BJ (cell line): ENCODE results near the gene RPGRIP1. TPM values are rescaled to one million over a fixed set of nuclear protein-coding genes. Genes with fewer than 3 reads are reported as not detected.

Experiments used
- CTCF ChIA-PET: fragments of 350-600 bp; formaldehyde crosslinking; extraction: SDS; loops from one replicate; lab custom pipeline; 2021; ENCODE audit warnings: antibody characterized with exemption, inconsistent platforms; lab: Yijun Ruan, JAX
- POLR2A ChIA-PET: fragments of 300-600 bp; sonication (Branson Sonifier 250); formaldehyde crosslinking; extraction: SDS; loops from one replicate; lab custom pipeline; 2021; ENCODE audit warnings: antibody characterized with exemption; lab: Charles Lee
- DNase-seq: peaks from one replicate; pipeline ENCODE4 v3.0.0-alpha.2; 2011; ENCODE audit warnings: low read depth
- H3K27me3 ChIP-seq: 2 replicates; pipeline ENCODE4 v1.6.0; 2011; ENCODE audit warnings: low read length; ENCODE audit not compliant: control insufficient read depth, insufficient read depth
- H3K36me3 ChIP-seq: 2 replicates; pipeline ENCODE4 v1.5.1; 2011; ENCODE audit warnings: low read length; ENCODE audit not compliant: control insufficient read depth, insufficient read depth
- H3K4me3 ChIP-seq: 2 replicates; pipeline ENCODE4 v1.5.1; 2011; ENCODE audit warnings: low read depth, mild to moderate bottlenecking, control low read depth, low read length
- CTCF ChIP-seq: IDR thresholded peaks from 2 replicates; pipeline ENCODE4 v1.5.1; 2011; ENCODE audit warnings: low read depth, mild to moderate bottlenecking, control low read depth, inconsistent platforms, low read length, moderate library complexity; ENCODE audit not compliant: insufficient read depth
- polyA plus RNA-seq: library from polyadenylated mRNA; depleted of rRNA; stranded (reverse); fragments of >200 nt; gene quantifications from 2 replicates; pipeline ENCODE4 v1.2.3, GENCODE V29; 2011; rRNA removed

RPGRIP1 gene
- polyA plus RNA-seq, 1 experiment, result not detected

GRCh38 chr14:21320913-21321312 is 41.0 kb downstream of the RPGRIP1 start:
- ChIA-PET CTCF (no interaction called here), POLR2A (no interaction called here)
- DNase-seq, result no peak

DNA sequence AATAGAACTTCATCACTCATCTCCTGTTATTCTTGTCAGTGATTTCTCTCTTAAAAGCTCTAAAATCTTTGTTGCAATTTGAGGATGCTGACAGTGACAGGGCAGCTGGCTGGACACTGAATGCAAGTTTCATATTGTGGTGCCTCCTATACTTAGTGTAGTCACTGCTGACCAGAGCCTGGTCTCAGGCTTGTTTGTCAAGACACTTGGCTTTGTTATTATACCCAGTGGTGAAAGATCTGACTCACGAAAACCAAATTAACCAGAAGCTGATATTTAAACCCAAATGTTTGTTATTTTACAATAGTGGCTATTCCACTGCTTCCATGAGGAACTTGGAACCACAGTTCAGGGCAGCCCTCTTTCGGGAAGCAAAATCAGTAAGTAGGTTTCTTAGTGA is 42.8 kb downstream of the RPGRIP1 start:
- H3K4me3 ChIP-seq, result no peak overlapping the region
- peaks cover 11% of the 10 kb centered on the region; the same call in 1 of the 2 replicates for H3K27me3 ChIP-seq
- no peak for DNase-seq
- no peaks in the 10 kb centered on the region for H3K36me3 ChIP-seq
- ChIA-PET POLR2A (no interaction called here), CTCF (no interaction called here)
- no peak for TF ChIP-seq CTCF

More at GRCh38 chr14:21320913-21321312, 41.0 kb downstream of the RPGRIP1 start:
- no peak for TF ChIP-seq CTCF
- H3K27me3 ChIP-seq, result peaks cover 11% of the 10 kb centered on the region; the same call in 1 of the 2 replicates
- no peak overlapping the region for H3K4me3 ChIP-seq
- H3K36me3 ChIP-seq, result no peaks in the 10 kb centered on the region

- no peaks in the 10 kb centered on the region for H3K36me3 ChIP-seq
- CTCF ChIA-PET, result interaction anchor here (0.7 to 0.9 kb wide), 2 partner anchors 15 to 18 kb away, joined by 3 read pairs; no protein-coding TSS in a partner anchor
- TF ChIP-seq CTCF, result no peak
- no peak overlapping the region for H3K4me3 ChIP-seq
- no peak for DNase-seq
- peaks cover 6% of the 10 kb centered on the region; the same call in 1 of the 2 replicates for H3K27me3 ChIP-seq
- POLR2A ChIA-PET, result no interaction called here
These were observed 47.1 kb downstream of the RPGRIP1 start for GRCh38 chr14:21326972-21327371.

Other genes with a start within 250 kb of the RPGRIP1 start
- not detected in 2 replicates for gene TPPP2, start 249.9 kb upstream of the RPGRIP1 start, polyA plus RNA-seq
- not detected in 2 replicates for gene RNASE13, start 245.3 kb upstream of the RPGRIP1 start, polyA plus RNA-seq
- not detected in 2 replicates for gene RNASE7, start 237.7 kb upstream of the RPGRIP1 start, polyA plus RNA-seq
- gene RNASE8, start 222.3 kb upstream of the RPGRIP1 start, polyA plus RNA-seq, result not detected in 2 replicates
- gene ARHGEF40, start 209.8 kb upstream of the RPGRIP1 start, polyA plus RNA-seq, result 40.4 and 62.7 TPM in 2 replicates
- gene ZNF219, start 181.4 kb upstream of the RPGRIP1 start, polyA plus RNA-seq, result 10.5 and 12.2 TPM in 2 replicates
- gene TMEM253, start 179.0 kb upstream of the RPGRIP1 start, polyA plus RNA-seq, result 0.55 and 0.75 TPM in 2 replicates
- not detected in 2 replicates for gene OR5AU1, start 124.0 kb upstream of the RPGRIP1 start, polyA plus RNA-seq
- 540 and 712 TPM in 2 replicates for gene HNRNPC, start 10.6 kb upstream of the RPGRIP1 start, polyA plus RNA-seq
- gene SUPT16H, start 103.9 kb downstream of the RPGRIP1 start, polyA plus RNA-seq, result 31.2 and 57.6 TPM in 2 replicates
- 16.8 and 25.4 TPM in 2 replicates for gene CHD8, start 176.0 kb downstream of the RPGRIP1 start, polyA plus RNA-seq
- 20.3 and 29.9 TPM in 2 replicates for gene RAB2B, start 196.9 kb downstream of the RPGRIP1 start, polyA plus RNA-seq
- gene TOX4, start 197.1 kb downstream of the RPGRIP1 start, polyA plus RNA-seq, result 105 and 141 TPM in 2 replicates
- gene METTL3, start 231.3 kb downstream of the RPGRIP1 start, polyA plus RNA-seq, result 52.3 and 63.3 TPM in 2 replicates
- 4.0 and 7.2 TPM in 2 replicates for gene SALL2, start 246.3 kb downstream of the RPGRIP1 start, polyA plus RNA-seq